ENCODE data around the gene KISS1.
"Not testable (repeated sequence)": the region's sequence is repeated elsewhere in the genome, so short reads cannot be mapped to it uniquely, and the experiment has no call there.

KISS1 gene, protein sequence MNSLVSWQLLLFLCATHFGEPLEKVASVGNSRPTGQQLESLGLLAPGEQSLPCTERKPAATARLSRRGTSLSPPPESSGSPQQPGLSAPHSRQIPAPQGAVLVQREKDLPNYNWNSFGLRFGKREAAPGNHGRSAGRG

DNA sequence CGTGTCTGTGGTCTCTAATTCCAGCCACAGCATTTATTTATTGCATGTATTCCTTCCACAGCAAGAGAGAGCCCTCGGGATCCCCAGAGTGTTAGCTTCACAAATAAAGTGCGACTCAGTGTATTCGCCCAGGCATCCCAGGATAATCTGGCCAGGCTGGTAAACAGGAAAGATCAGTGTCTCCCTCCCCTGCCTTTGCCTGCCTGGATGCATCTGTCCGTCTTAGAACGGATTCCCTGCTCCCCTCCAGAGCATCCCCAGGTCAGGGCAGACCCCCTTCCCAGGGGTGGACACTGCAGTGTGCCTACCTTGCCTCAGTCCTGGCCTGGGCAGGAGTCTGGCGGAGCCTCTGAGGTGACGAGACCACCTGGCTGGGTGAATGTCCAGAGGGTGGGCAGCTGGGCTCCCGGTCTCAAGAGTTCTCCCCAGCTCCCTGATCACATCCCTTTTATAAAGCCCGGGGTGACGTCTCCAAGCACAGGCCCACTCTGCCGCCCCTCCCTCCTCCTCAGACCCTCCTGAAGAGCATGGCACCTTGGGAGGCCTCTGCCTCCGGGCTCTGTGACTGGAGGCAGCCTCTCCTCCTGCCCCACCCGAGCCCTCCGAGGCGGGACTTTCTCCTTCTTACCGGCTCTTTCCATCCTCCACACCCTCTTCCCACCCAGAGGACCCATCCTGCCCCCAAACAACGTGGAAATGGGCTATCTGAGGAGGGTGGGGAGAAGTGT is at the start of gene KISS1:
KISS1 (minus strand) TSS at position 424 of the 728 bp plus-strand sequence. CDS start 3,615 bp downstream, outside the sequence.
- DNase-seq, result no peak

GRCh38 chr1:204242920-204243319 is 46.6 kb upstream of the KISS1 start:
- no peak for DNase-seq

GRCh38 chr1:204241914-204242313 is 45.6 kb upstream of the KISS1 start:
- DNase-seq, result no peak

- DNase-seq, result no peak
Observed at GRCh38 chr1:204241050-204241449, 44.8 kb upstream of the KISS1 start.

GRCh38 chr1:204240233-204240632 is 43.9 kb upstream of the KISS1 start:
- DNase-seq, result no peak

DNA sequence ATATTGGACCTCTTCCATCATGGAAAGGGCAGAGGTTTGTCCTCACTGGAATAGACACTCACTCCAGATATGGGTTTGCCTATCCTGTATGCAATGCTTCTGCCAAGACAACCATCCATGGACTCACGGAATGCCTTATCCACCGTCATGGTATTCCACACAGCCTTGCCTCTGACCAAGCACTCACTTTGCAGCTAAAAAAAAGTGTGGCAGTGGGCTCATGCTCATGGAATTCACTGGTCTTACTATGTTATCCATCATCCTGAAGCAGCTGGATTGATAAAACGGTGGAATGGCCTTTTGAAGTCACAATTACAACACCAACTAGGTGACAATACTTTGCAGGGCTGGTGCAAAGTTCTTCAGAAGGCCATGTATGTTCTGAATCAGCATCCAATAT is 43.1 kb upstream of the KISS1 start:
- DNase-seq, result not testable (repeated sequence)

DNA sequence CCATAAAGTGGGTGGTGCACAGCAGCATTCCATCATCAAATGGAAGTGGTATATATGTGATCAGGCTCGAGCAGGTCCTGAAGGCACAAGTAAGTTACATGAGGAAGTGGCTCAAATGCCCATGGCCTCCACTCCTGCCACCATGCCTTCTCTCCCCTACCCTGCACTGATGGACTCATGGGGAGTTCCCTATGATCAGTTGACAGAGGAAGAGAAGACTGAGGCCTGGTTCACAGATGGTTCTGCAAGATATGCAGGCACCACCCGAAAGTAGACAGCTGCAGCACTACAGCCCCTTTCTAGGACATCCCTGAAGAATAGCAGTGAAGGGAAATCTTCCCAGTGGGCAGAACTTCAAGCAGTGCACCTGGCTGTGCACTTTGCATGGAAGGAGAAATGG is 42.2 kb upstream of the KISS1 start:
- DNase-seq, result not testable (repeated sequence)

- not testable (repeated sequence) for DNase-seq
Observed at GRCh38 chr1:204237515-204237914, 41.2 kb upstream of the KISS1 start.

DNA sequence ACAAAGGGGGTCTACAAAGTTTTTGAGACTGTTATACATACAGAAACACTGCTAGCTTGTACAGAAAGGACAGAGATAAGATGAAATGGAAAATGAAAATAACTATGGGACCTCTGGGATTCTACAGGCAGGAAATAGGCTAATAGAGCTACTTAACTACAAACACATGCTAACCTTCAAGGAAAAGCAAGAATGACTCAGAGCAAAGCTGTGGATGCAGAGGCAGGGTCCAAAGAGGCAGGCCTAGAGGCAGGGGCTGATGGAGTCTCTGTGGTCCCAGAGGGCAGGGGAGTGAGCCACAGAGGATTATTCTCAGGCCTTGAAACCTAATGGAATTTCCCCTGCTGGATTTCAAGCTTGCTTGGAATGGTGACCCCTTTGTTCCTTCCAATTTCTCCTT is 36.2 kb upstream of the KISS1 start:
- no peak for DNase-seq

- DNase-seq, result no peak
Observed at GRCh38 chr1:204230211-204230610, 33.9 kb upstream of the KISS1 start.

DNA sequence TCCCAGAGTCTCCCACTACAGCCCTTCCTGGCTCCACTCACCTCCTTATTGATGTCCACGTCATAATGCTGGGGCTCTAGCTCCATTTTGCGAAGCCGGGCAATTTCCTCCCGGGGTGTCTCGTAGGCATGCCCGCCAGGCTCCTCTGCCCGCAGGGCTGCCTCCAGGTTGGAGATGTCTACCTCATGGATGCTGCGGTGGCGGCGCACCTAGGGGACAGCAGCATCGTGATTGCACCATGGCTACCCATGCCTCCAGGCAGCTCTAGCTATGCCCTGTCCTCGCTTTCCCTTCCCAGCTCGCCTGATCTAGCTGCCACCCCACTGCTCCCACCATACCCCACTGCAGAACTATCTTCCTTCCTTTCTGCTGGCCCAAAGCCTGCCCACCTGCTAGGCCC is 32.6 kb upstream of the KISS1 start:
- no peak for DNase-seq

DNA sequence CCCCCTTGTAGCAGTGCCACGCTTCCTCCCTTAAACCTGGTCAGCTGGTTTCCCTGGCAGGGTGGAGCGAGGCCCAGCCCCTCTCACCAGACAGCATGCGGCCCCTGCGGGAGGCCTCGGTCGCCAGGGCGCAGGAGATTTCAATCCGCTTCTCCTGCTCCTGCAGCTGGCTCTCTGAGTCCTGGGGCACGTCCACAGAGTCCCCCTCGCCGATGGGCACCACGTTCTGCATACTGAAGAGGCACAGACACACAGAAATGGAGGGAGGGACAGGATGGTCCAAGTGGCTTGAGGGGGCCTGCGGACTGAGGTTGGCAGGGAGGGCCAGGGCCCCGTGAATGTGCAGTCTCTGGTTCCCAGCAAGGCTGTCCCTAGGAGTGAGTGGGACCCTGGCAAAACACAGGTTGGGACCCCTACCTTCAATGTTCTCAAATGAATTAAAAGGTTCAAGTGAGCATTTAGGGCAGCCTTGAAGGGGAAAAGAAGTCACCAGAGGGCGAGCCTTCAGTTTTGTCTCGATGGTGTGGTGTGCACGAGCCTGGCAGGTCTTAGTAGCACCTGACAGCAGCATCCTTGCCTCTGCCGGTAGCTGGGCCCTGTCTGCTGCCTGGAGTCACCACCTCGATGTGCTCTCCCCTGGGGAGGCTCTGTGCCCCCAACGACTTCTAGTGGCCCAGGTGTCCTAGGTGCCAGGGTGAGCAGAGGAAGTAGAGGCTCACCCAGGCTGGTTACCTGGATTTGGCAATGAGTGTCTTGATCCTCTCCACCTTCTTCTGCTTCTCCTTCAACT is 31.9 kb upstream of the KISS1 start:
- DNase-seq, result no peak

DNA sequence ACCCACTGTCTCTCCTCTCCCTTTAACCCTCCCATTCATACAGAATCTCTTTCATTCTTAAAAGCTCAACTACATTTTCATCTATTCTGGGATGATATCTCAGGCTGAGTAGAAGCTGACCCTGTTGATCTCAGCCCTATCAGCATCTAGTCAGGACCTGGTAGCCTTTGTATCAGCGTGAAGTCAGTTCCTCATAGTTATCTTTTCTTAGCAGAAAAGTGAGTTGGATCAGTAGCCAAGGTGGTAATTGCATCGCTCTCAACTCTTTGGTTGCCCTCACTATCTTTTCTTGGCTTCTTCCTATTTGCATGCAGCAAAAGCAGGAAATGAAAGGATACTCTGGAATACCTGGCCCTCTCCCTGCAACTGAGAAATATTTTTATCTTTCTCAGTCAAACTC is 31.1 kb upstream of the KISS1 start:
- DNase-seq, result no peak

- DNase-seq, result no peak
Observed at GRCh38 chr1:204225841-204226735, 29.8 kb upstream of the KISS1 start.

DNA sequence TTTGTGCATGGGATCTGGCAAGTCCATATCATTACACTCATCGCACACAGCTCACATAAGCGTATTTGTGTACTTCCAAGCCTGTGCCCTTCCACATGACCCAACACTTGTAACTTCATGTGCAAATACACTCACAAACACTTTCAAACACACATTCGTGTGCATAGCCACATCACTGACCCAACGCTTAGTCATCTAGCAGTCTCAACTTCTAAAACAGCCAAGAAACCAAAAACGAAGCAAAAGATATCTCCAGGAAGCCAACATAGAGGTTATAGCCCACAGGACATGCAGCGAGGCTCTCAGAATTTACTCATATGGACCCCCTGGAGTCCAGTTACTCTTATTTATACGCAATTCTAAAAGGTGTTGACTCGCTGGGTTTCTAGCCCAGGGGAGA is 28.4 kb upstream of the KISS1 start:
- no peak for DNase-seq

DNA sequence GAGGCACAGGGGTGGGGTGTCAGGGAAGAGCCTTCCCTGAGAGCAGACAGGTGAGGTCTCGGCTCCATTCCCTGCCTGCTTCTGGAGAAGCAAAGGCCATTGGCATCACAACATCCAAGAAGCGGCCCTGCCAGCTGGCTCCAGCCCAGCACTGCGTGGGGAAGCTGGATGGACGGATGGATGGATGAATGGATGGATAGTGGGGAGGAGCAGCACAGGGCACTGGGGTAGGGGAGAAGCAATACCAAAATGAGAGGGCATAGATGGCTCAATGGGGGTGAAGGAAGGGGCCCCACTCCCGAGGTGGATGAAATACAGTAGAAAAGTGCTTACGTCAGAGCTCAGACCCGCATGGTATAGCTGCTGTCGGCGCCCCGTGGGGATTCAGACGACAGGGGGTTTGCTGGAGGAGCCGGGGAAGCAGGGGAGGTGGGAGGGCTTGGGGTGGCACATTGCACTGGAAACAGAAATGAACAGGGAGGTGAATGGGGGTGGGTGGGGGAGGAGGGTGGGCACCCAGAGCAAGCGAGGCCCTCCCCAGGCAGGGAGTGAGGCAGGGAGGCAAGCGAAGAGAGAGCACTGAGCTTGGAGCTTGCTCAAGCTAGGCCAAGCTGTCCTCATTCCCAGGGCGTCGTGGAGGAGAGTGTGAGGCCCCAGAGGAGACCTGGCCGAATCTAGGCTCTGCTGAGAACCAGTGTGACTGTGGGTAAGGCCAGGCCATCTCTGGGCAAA is 27.0 kb upstream of the KISS1 start:
- no peak for DNase-seq

DNA sequence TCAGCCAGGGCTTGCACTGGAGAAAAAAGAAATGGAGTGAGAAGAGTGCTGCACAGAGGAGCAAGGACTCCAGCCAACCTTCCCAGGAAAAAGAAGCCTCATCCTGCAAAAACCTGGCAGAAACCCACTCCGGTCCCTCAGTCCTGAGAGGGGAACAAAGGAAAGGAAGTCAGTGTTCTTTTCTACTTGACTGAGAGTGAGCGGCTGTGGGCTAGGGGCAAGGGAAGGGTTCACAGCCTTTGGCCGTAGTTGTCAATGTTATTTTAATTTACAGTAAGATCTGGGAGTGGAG is 26.4 kb upstream of the KISS1 start:
- DNase-seq, result no peak

- no peak for DNase-seq
Observed at GRCh38 chr1:204222006-204222763, 25.9 kb upstream of the KISS1 start.

DNA sequence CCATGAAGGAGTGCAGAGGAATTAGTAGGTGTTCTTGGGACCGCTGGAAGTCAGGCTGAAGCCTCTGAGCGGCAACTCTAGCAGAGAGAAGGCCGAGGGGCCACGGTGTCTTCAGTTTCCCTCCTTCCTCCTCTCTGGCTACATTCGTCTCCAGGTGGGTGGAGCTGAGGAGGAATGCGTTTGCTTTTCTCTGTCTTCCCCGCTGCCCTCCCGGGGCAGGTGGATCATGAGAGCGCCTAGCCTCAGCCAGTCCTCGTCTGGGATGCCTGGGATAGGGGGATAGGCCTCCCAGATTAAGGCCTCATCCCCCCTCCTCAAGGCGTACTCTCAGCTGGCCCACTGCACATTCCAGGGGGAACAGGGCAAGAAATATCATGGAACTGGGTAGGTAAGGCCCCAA is 25.0 kb upstream of the KISS1 start:
- DNase-seq, result no peak

DNA sequence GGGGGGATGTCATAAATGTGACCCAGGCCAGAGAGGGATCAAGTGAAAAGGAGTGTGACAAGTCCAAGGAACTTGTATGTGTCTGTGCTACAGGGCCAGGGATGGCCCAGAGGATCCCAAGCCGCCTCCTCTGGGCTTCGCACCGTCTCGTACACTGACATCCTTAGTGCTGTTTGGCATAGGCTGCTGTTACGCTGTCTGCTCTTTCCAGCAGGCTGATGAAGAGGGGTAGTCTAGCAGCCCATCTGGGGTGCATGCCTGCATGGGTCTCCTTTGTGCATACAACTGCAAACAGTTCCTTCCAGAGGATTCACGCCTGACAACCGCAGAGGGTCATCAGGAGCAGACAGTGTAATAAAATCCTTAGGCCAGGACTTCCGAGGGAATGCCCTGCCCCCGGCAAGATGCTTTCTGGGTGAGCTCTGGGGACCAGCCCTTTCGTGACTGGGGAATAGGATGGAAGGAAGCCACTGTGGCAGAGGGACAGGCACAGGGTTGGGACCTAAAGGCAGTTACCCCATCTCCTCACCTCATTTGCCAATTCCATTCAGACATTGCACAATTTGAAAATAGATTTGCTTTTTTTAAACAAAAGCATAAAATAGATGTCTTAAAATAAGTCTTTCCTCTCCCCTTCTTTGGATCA is 23.8 kb upstream of the KISS1 start:
- no peak for DNase-seq

DNA sequence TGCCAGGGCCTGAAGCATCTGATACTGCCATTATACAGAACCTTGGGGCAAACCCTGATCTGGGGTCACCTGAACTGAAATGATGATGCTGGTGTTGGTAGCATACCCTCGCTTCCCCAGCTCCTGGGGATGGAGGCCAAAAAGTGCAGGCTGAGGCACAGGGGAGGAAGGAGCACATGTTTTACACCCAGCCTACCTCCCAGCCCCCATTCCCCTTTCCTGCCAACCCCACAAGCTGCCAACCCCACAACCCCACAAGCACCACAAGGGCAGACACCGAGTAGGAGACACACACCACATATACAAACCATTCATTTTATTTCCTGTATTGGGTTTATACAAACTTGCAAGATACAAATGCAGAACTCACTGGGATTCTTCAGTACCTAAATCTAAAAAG is 22.3 kb upstream of the KISS1 start:
- no peak for DNase-seq

Data from stimulated activated CD4-positive, alpha-beta T cell treated with anti-CD3 and anti-CD28 coated beads, Interleukin-15, amount 100 ng/mL, for 24 hours (primary cell).